NCI-H1105 (cell line): Measurements from ENCODE around the gene PTPRG.
"Not testable (repeated sequence)": the region's sequence is repeated elsewhere in the genome, so short reads cannot be mapped to it uniquely, and the experiment has no call there.

Experiments used
- DNase-seq: peaks from one replicate; lab custom pipeline; 2025; lab: John Stamatoyannopoulos, UW

PTPRG gene

GRCh38 chr3:62013951-62014350 lies 452.6 kb downstream of the PTPRG start:
- no peak for DNase-seq

- DNase-seq = no peak
Measured at GRCh38 chr3:62015111-62015510, 453.7 kb downstream of the PTPRG start.

GRCh38 chr3:62019906-62020305 lies 458.5 kb downstream of the PTPRG start:
- no peak for DNase-seq

- DNase-seq = no peak
Measured at GRCh38 chr3:62020706-62021105, 459.3 kb downstream of the PTPRG start.

- DNase-seq = no peak
Measured at GRCh38 chr3:62022312-62022711, 460.9 kb downstream of the PTPRG start.

- DNase-seq = no peak
Measured at GRCh38 chr3:62024882-62025281, 463.5 kb downstream of the PTPRG start.

GRCh38 chr3:62025913-62026312 lies 464.5 kb downstream of the PTPRG start:
- no peak for DNase-seq

- DNase-seq = no peak
Measured at GRCh38 chr3:62027241-62027640, 465.9 kb downstream of the PTPRG start.

GRCh38 chr3:62027796-62028195 lies 466.4 kb downstream of the PTPRG start:
- DNase-seq = no peak

- DNase-seq = no peak
Measured at GRCh38 chr3:62028236-62028635, 466.9 kb downstream of the PTPRG start.

GRCh38 chr3:62032738-62033137 lies 471.4 kb downstream of the PTPRG start:
- DNase-seq = no peak

GRCh38 chr3:62035402-62036057 lies 474.2 kb downstream of the PTPRG start:
- DNase-seq = no peak

- no peak for DNase-seq
Measured at GRCh38 chr3:62036726-62037125, 475.4 kb downstream of the PTPRG start.

GRCh38 chr3:62038798-62039197 lies 477.4 kb downstream of the PTPRG start:
- not testable (repeated sequence) for DNase-seq

- DNase-seq = no peak
Measured at GRCh38 chr3:62039586-62039985, 478.2 kb downstream of the PTPRG start.

GRCh38 chr3:62041681-62042080 lies 480.3 kb downstream of the PTPRG start:
- DNase-seq = no peak

- no peak for DNase-seq
Measured at GRCh38 chr3:62044874-62045411, 483.6 kb downstream of the PTPRG start.

- no peak for DNase-seq
Measured at GRCh38 chr3:62046326-62046725, 485.0 kb downstream of the PTPRG start.

- DNase-seq = no peak
Measured at GRCh38 chr3:62048577-62048976, 487.2 kb downstream of the PTPRG start.

GRCh38 chr3:62049033-62049432 lies 487.7 kb downstream of the PTPRG start:
- DNase-seq = no peak

GRCh38 chr3:62051506-62051905 lies 490.1 kb downstream of the PTPRG start:
- DNase-seq = no peak

GRCh38 chr3:62052331-62052730 lies 491.0 kb downstream of the PTPRG start:
- no peak for DNase-seq

- DNase-seq = no peak
Measured at GRCh38 chr3:62056658-62057057, 495.3 kb downstream of the PTPRG start.
